NCI-H1105 treated with DMSO at 0.1 percent for 48 hours (cell line): ENCODE measurements around the gene PAX5.

Experiments used
- DNase-seq: peaks from one replicate; lab custom pipeline; 2025; lab: John Stamatoyannopoulos, UW

The PAX5 gene

GRCh38 chr9:37037503-37038301, 3.6 kb upstream of the PAX5 start:
- DNase-seq = no peak

DNA sequence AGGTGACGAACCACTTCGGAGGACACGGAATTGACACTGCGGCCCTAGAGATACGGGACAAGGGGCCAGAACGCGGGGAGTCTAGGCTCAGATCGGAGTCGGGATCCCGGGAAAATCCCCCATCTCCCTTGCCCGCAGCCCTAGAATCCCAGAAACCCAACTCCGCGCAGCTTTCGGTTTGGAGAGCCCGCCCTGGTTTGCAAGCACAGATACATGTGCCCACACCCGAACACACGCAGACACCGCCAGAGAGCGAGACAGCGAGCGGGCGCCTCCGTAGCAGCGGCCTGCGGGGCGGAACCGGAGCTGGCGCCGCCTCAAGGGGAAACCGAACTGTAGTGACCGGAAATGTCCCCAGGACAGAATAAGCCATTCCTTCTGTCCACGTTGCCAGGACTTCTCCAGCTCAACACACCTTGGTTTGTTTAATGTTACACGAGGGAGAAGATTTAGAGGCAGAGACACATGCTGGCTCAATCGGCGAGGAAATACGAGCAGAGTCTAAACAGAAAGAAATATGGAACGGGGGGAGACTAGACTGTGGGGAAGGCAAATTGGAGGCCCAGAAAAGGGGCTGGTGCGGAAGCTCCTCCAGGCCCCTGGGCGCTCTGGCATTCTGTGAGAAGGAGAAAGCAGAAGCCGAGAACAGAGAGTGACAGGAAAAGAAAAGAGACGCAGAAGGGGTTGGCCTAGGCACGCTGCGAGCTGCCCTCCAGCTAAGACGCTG, 2.9 kb upstream of the PAX5 start:
- DNase-seq = no peak

- DNase-seq = no peak
Measured at GRCh38 chr9:37036371-37036775, 2.3 kb upstream of the PAX5 start.

DNA sequence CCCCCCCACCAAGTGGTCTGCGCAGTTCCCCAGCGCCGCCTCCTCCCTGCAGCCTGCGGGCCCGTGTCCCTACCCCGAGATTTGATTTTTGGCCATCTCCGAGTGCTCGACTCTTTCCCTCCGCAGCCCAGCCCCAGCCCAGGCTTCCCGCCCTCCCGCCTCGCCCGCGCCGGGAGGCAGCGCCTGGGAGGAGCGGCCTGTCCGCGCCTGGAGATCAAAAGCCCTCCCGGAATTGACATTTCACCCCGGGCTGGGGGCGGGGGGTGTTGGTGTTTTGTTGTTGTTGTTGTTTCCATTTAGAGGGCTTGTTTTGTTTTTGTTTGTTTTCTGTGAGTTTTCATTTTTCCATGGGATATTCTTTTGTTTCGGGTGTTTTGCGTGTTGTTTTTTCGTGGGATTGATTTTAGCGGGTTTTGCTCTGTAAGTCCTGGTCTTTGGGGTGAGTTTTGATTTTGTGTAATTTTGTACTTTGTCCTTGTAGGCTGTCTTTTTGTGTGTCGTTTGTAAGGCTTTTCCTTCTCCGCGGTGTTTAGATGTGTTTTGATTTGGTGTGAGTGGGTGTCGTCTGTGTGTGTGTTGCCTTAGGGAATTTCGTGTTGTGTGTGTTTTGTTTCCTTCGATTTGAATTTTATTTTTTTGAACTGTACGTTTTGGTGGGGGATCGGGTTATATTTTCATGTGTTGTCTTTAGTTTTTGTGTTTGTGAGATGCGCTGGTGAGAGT, 1.7 kb upstream of the PAX5 start:
- no peak for DNase-seq

GRCh38 chr9:37034938-37035647, 1.0 kb upstream of the PAX5 start:
- DNase-seq = no peak

DNA sequence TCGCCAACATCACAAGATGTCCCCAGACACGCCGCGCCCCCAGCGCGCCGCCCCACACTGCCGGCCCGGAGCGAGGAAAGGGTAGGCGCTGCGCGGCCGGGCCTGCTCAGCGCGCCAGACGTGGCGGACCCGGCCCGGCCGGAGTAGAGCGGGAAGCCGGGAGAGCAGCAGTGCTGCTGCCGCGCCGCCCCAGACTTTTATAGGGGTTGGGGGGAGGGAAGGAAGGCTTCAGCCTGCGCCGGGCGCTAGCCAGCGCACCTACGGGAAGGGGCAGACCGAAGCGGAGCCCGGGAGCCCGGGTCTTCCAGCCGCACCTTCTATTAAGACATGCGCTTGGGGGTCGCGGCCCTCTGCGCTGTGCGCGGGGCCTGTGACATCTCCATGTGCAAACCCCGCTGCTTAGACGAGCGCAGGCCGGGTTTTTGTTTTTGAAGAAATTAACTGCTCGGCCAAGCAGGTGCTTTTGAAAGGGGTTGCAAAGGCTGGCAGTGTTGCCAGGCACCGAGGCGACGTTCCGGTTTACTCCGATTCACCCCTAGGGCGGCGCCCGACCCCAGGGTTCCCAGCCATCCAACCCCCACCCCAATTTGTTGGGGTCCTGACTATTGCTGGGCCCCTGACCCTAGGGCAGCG, 353 bp upstream of the PAX5 start:
- peak; percentile 82 for DNase-seq

GRCh38 chr9:37033141-37033540, 927 bp downstream of the PAX5 start:
- DNase-seq = no peak

DNA sequence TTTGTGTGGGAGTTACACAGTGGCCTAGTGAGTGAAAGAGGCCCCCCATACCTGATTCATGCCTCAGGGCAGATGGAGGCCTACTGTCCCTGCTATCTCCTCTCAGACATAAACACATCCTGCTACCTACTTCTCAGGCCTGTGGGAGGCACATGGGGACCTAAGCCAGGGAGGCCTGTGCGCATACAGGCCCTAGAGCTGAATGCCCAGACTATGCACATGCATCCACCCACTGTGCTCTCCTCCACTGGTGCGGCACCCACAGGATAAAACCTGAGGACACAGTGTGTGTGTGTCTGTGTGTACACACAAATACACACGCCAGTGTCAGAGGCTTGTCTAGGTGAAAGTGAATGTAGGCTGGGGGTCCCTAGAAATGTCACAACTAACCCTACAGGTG, 1.4 kb downstream of the PAX5 start:
- no peak for DNase-seq

DNA sequence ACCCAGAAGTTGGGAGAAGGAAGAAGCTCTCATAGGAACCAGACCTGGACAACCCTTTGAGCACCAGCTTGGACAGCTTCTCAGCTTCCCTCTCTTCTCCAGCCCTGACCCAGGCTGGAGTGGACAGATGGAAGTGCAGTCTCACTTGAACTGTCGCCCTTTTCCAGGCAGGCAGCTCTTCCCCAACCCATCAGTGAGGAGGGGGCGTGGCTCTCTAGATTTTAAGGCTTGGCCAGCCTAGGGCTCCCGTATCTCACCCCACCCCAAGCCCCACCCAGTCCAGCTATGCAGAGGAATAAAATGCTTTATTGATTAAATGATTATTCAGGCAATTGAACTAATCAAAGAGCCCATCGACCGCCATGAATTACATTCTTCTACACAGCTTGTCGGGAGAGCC, 2.2 kb downstream of the PAX5 start:
- DNase-seq = no peak

DNA sequence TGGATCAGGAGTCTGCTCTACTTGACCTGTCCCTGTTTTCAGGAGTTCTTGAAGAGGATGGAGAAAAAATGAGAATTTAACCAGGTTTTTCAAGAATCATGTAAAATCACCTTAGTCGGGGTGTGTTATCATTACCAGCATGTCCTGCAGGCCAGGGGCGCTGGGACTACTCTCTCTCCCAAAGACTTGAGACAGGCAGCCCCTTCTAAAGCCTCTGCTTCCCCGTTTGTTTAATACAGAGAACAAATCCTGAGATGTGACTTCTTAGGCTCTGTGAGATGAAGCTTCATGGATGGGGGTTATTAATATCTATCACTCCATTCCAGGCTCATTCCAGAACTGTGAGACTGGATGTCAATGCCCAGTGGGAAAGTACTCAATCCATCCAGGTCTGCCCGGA, 3.0 kb downstream of the PAX5 start:
- DNase-seq = no peak

DNA sequence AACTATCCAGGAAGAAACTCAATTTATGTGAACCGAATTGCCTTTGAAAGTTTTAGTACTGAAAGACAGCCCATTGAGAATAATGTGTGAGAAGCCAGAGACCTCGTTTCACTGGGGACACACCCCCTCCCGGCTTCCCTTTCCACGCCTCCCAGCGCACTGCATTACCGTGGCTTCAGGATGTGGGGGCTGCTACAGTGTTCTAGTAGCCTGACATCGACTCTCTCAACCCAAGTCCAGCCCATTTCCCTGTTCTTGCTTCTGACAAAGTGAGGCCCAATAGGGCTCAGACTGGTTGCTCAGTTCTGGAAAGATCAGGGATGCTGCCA, 3.5 kb downstream of the PAX5 start:
- no peak for DNase-seq

- no peak for DNase-seq
Measured at GRCh38 chr9:37029776-37030610, 4.1 kb downstream of the PAX5 start.

- DNase-seq = no peak
Measured at GRCh38 chr9:37029304-37029775, 4.7 kb downstream of the PAX5 start.

DNA sequence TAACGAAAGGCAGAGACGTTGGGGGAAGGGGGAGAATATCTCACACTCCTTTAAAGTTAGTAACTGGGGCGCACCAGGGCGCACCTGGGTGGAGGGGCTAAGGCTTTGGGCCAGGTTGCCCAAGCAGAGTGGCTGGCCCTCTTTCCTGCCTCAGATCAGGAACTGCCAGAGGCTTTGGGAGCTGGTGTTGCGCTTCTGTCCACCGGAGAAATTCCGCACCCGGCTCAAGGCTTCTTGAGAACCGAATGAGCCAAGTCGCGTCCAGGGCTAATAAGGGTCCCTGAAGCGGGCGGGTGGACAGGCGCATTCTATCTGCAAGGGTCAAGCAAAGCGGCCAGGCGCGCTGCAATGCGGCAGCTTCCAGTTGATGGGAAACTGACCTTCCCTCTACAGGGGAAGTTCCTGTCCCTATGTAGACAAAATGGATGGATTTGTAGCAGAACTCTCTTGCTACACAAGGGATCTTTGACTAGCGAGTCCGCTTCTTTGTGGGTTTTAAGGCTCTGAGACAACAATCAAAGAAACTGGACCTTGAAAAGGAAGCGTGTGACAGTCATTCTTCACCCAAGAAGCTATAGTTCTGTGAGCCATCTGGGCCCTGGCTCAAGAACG, 5.5 kb downstream of the PAX5 start:
- no peak for DNase-seq

DNA sequence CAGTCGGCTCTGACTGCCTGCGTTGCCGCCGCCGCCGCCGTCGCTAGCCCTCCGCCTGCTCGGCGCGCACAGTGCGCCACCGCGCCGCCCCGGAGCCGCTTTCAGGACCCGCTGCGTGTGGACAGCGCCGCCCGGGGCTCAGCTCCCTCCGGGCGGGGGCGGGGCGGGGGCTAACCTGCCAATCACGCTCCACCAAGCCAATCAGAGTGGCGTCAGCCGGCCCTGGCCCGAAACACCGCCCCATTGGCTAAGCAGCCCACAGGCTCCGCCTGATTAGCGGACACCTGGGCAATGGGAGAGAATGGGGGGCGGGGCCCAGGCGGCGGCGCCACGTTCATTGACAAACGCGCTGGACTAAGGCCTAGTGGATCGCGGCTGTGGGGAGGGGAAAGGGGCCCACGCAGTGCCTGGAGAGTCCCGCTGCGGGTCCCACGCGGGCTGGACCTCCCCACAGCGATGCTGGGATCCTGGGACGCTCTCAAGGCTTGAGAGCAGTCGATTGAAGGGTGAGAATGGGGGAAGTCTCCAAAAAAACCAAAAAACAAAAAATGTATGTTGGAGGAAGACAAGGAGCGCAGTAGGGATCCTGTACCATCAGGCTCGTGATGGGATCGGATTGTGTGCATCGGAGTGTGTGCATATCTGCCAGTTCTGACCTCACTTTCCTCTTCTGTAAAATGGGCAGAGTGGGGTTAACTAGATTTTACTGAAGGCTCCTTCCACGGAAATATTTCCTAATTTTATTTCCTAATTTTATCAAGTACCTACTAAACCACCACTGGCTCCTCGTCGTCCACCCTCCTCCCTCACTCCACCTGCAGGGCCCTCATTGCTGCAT, 6.3 kb downstream of the PAX5 start:
- peak; percentile 95 for DNase-seq

GRCh38 chr9:37026931-37027581, 7.0 kb downstream of the PAX5 start:
- DNase-seq = no peak

DNA sequence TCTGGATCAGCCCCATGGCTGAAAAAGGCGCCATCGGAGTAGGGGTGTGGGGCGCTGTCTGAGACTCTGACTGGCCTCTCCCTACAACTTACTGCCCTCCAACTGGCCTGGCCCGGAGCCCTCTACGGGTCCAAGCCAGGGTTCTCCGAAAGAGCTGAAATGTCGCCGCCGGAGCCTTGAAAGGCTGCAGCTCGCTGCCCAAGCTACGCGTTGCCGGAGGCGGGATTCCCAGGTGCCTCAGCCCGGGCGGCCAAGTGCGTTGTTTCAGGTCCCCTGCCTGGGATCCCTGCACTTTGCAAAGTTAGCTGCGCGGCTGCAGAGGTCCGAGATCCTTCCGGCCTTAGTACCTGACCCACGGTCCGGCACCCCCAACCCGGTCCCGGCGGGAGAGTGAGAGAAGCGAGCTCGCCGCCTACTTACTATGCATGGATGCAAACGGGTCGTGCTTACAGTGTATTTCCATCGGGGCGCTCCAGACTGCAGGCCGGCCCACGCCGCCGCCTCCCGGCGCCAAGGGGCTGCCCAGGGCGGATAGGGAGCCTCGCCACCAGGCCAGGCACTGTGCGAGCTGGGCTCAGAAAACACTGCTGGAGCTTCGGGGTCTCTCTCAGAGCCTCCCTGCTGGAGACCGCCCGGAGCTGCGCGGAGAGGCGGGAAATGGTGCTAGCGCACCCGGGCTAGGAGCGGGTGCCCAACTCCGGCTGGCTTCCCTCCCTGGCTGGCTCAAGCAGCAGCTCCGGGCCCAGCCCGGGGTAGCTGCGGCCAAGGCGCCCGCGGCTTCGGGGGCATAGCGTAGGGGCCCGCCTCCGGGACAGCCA, 7.7 kb downstream of the PAX5 start:
- peak; percentile 17 for DNase-seq

DNA sequence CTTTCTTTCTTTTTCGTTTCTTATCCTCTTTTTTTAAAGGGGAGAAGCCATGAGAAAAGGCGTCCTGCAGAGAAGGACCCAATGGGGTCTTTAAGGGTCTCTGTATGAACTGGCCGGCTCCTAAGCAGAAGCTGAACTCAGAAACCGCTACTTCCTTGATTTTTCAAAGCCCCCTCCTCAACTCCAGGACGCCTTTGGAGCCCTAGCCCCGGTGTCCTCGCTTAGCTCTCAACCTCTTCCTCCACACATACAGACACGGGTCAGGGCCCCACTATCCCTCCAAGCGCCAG, 8.3 kb downstream of the PAX5 start:
- DNase-seq = no peak
